Esophagus mucosa (tissue), 1 donor: ENCODE measurements around the gene TLK1. TPM values are rescaled to one million over a fixed set of nuclear protein-coding genes. Genes with fewer than 3 reads are reported as not detected.

Experiments
- ATAC-seq: fragments of 200-7000 bp; cut with Tn5 transposase; one replicate; pipeline ENCODE4 v1.9.1; 2020
- total RNA-seq: library from RNA; stranded (reverse); gene quantifications from one replicate; pipeline ENCODE4 v1.2.4, GENCODE V29; 2023
- donor health status: DM: yes; HTN: yes; CAD: no.

The TLK1 gene
- total RNA-seq, 1 donor from 2014 or later, result 28.9 TPM

DNA sequence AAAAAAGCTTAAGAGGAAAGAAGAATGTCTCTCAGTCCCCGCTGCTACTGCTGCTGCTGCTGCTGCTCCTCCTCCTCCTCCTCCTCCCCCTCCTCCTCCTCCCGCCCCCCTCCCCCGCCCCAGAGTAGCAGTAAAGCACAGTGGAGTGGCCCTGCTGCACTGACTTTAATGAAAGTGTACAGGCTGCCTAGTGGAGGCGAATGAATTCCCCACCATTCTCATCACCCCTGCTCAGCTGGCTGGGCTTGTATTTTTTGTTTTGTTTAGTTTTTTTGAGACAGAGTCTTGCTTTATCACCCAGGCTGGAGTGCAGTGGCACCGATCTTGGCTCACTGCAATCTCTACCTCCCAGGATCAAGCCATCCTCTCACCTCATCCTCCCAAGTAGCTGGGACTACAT is 197.3 kb downstream of the TLK1 start:
- ATAC-seq, result no peak

DNA sequence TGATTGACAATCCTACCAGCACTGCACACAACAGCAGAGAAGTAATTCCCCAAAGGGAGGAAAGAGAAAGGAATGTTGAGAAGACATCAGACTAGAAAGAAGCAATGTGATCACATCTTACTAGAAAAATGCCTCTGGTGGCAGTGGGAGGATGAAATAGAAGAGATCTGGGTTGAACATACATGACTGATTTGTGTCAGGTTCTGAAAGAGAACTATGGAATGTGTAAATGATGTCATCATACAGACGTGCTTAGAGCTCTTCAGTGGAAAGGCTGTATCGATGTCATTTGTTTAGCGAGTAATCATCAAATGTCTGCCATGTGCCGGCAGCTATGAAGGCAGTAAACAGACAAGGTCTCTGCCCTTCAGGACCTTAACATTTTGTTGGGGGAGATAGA is 206.8 kb downstream of the TLK1 start:
- ATAC-seq, result no peak

DNA sequence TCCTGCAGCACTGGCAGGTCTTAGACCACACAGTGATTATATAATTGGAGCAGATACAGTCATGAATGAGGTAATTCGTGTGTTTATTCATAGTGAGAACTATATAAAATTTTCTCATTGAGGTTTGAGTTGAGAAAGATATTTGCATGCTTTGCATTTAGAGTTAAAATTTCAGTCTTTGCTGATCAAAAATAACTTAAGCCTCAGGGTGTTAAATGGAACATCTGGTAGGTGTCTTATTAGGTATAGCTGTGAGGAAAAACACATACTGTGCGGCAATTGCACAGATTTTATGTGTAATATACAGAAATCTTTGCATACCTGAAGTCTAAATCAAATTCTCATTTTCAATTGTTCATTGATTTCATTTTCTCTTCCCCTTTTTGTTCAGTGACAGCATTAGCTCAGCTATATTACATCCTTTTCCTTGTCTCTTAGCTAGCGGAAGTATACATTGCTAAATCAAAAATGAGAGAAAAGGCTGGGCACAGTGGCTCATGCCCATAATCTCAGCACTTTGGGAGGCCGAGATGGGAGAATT is 210.4 kb downstream of the TLK1 start:
- no peak for ATAC-seq

DNA sequence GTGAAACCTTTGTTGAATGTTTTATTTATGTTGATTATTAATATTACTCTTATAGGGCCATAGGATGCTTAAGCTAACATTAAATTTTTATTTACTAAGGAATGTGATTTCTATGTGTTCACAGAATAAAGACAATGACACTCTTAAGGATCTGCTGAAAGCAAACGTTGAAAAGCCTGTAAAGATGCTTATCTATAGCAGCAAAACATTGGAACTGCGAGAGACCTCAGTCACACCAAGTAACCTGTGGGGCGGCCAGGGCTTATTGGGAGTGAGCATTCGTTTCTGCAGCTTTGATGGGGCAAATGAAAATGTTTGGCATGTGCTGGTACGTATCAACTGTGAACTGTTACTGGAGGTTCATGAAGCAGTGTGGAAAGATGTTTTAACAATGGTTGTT is 211.3 kb downstream of the TLK1 start:
- ATAC-seq, result no peak

DNA sequence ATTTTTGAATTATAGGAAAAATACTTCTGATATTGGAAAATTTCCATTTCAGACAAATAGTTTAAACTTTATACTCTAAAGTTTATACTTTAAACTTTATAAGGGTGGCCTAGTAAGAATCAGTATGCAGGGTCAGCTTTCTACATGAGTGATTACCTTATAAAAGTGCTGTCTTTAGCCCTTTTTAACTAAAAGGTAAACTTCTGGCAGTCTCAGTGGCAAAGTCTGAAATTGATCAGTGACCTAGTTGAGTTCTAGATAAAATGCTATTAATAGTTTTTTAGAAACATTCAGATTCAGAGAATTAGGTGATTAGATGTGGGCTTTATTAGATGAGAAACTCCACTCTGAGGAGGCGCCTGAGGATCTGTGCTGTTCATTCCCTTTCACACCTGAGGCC is 216.1 kb downstream of the TLK1 start:
- ATAC-seq, result no peak

DNA sequence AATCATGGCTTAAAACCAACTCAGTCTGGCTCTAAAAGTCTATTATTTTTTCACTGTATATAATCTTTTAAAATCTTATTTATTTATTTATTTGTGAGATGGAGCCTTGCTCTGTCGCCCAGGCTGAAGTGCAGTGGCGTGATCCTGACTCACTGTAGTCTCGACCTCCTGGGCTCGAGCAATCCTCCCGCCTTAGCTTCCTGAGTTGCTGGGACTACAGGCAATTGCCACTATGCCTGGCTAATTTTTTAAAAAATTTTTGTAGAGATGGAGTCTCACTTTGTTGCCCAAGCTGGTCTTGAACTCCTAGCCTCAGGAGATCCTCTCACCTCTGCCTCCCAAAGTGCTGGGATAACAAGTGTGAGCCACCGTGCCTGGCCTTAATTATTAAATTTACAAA is 217.1 kb downstream of the TLK1 start:
- ATAC-seq, result no peak

DNA sequence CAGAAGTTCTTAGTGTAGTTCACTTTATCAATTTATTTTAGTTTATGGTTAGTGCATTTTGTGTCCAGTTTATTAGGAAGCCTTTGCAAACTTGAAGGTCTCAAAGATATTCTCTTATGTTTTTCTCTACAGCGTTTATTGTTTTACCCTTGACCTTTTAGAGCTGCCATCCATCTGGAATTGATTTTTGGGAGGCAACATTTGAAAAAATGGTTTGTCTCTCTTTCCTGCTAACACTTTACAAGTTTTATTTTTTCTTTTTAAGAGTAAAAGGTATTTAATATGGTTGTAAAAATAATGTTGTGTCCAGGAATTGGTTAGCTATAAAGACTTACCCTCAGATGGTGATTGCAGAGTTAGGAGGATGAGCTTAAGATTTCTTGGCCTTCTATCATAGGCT is 217.7 kb downstream of the TLK1 start:
- no peak for ATAC-seq

DNA sequence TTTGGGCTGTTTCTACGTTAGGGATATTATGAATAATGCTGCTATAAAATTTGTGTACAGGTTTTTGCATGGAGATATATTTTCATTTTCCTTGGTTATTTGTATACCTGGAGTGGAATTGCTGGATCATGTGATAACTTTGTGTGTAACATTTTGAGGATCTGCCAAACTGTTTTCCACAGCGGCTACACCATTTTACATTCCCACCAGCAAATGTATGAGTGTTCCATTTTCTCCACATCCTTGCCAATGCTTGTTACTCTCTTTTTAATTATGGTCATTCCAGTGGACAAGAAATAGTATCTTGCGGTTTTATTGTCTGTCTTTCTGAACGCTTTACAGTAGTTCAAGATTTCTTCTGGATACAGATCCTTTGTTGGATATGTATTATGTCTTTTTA is 218.1 kb downstream of the TLK1 start:
- ATAC-seq, result no peak

Other genes with a start within 250 kb of the TLK1 start
- gene GORASP2, start 231.6 kb downstream of the TLK1 start, total RNA-seq, result 60.8 TPM